Stimulated activated memory B cell treated with anti-CD40 and anti-IgM and Interleukin-4, amounts not matched to agents 10 μg/mL and 1 μg/mL and 100 μg/mL, for 72 hours (primary cell): ENCODE measurements around the gene USP2.

Experiments used
- ATAC-seq: fragments of 150-1000 bp; cut with Tn5 transposase; 2 replicates; pipeline ENCODE4 v1.10.0; 2021
- H3K27ac Mint-ChIP-seq: one replicate; pipeline ENCODE4 v1.8.0; 2022; ENCODE audit warnings: mild to moderate bottlenecking, mixed read lengths
- H3K27me3 Mint-ChIP-seq: one replicate; pipeline ENCODE4 v1.8.0; 2022; ENCODE audit warnings: mixed read lengths
- H3K36me3 Mint-ChIP-seq: one replicate; pipeline ENCODE4 v1.8.0; 2022; ENCODE audit warnings: mixed read lengths
- H3K4me1 Mint-ChIP-seq: one replicate; pipeline ENCODE4 v1.8.0; 2022; ENCODE audit warnings: mixed read lengths
- H3K4me3 Mint-ChIP-seq: one replicate; pipeline ENCODE4 v1.8.0; 2022; ENCODE audit warnings: mild to moderate bottlenecking, moderate library complexity, mixed read lengths
- H3K9me3 Mint-ChIP-seq: one replicate; pipeline ENCODE4 v1.8.0; 2022; ENCODE audit warnings: mixed read lengths

Gene USP2, protein sequence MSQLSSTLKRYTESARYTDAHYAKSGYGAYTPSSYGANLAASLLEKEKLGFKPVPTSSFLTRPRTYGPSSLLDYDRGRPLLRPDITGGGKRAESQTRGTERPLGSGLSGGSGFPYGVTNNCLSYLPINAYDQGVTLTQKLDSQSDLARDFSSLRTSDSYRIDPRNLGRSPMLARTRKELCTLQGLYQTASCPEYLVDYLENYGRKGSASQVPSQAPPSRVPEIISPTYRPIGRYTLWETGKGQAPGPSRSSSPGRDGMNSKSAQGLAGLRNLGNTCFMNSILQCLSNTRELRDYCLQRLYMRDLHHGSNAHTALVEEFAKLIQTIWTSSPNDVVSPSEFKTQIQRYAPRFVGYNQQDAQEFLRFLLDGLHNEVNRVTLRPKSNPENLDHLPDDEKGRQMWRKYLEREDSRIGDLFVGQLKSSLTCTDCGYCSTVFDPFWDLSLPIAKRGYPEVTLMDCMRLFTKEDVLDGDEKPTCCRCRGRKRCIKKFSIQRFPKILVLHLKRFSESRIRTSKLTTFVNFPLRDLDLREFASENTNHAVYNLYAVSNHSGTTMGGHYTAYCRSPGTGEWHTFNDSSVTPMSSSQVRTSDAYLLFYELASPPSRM

GRCh38 chr11:119381181-119381988 is at the start of gene USP2:
Gene USP2 (minus strand): TSS chr11:119381690. CDS start chr11:119373480, 8,210 bp downstream.
- Mint-ChIP-seq H3K4me1 (no peaks in the 10 kb centered on the region), H3K4me3 (no peak within 1 kb of the TSS), H3K27me3 (peaks cover 5% of the 10 kb centered on the region), H3K36me3 (no peaks in the 10 kb centered on the region), H3K9me3 (no peaks in the 10 kb centered on the region), H3K27ac (no peak within 1 kb of the TSS)
- peak; percentile 99 for ATAC-seq

DNA sequence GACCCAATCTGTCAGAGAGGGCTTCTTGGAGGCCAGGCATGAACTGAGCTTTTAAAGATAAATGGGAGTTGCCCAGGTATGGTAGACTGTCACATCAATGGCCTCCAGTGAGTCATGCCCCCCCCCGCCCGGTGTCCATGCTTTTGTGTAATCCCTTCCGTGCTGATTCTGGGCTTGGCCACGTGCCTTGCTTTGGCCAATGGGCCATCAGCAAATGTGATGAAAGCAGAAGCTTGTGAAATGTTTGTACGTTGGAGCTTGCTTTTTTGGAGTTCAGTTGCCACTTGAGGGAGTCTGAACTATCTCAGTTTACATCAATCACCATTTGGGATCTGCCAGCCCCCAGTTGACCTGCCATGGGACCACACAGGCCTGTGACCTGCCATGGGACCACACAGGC is 45.8 kb upstream of the USP2 start:
- no peak overlapping the region for H3K27ac Mint-ChIP-seq

GRCh38 chr11:119426142-119426541 is 44.7 kb upstream of the USP2 start:
- no peaks in the 10 kb centered on the region for H3K9me3 Mint-ChIP-seq
- H3K27ac Mint-ChIP-seq: no peak overlapping the region
- H3K4me1 Mint-ChIP-seq: peaks cover 16% of the 10 kb centered on the region
- H3K4me3 Mint-ChIP-seq: no peak overlapping the region
- H3K27me3 Mint-ChIP-seq: peaks cover 88% of the 10 kb centered on the region
- H3K36me3 Mint-ChIP-seq: no peaks in the 10 kb centered on the region
- ATAC-seq: no peak

More for the DNA sequence above, 45.8 kb upstream of the USP2 start:
- no peaks in the 10 kb centered on the region for H3K9me3 Mint-ChIP-seq
- no peaks in the 10 kb centered on the region for H3K36me3 Mint-ChIP-seq
- no peak for ATAC-seq
- H3K4me3 Mint-ChIP-seq: no peak overlapping the region
- peaks cover 92% of the 10 kb centered on the region for H3K27me3 Mint-ChIP-seq
- H3K4me1 Mint-ChIP-seq: peaks cover 10% of the 10 kb centered on the region

DNA sequence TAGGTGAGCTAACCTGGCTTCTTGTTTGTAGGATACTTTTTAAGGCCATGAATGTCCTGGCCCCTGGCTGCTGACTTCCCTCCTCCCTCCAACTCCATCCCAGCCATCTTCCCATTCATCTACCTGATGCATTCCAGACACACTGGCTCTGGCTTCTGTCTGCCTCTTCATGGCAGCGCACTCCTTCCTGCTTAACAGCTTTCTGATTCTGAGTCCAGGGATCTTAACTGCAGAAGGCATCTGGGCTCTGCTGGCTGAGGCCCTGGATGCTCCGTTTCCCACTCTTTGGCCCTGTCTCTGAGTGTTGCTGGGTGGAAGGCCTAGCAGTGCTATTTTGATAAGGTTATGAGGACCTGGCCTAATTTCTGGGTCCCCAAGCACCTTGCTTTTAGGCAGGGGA is 43.3 kb upstream of the USP2 start:
- ATAC-seq: no peak
- Mint-ChIP-seq H3K27me3 (peaks cover 85% of the 10 kb centered on the region), H3K9me3 (no peaks in the 10 kb centered on the region), H3K36me3 (no peaks in the 10 kb centered on the region), H3K4me3 (no peak overlapping the region), H3K4me1 (peaks cover 16% of the 10 kb centered on the region), H3K27ac (no peak overlapping the region)

GRCh38 chr11:119424276-119424675 is 42.8 kb upstream of the USP2 start:
- H3K4me3 Mint-ChIP-seq: no peak overlapping the region
- no peak for ATAC-seq

DNA sequence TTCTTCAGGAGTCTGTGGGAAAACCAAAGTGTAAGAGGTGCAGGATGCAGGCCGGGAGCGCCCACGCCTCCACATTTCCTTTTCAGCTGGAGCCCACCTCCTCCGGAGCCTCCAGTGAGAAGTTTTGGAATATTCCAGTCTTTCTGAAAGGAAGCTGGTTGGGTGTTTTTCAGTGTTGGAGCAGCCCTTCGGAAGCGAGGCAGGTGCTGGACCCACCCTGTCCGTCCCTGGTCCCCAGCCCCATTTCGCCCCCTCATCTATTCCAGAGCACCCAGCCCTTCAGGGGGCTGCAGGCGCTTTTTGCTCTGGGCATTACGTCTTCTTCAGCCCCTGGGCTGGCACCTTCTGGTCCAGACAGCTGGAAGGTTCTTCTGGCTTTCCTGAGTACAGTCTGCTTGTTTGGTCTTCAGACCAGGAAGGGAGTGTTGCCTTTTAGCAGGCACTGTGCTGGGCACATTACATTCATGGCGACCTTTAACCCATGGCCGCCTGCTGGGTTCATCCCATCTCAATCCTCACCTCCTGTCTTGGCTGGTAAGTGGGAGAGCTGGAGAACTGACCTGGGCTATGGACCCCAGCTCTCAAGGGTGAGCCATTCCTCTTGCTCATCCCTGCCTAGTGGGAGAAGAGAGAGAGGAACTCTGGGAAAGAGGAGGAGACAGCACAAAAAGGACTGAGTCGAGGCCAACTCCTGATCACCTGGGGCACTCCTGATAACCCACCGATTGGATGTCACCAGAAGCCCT is 42.2 kb upstream of the USP2 start:
- H3K27me3 Mint-ChIP-seq: peaks cover 89% of the 10 kb centered on the region
- H3K9me3 Mint-ChIP-seq: no peaks in the 10 kb centered on the region
- H3K27ac Mint-ChIP-seq: no peak overlapping the region
- H3K4me1 Mint-ChIP-seq: peaks cover 16% of the 10 kb centered on the region
- no peak for ATAC-seq
- no peak overlapping the region for H3K4me3 Mint-ChIP-seq
- H3K36me3 Mint-ChIP-seq: no peaks in the 10 kb centered on the region

More at GRCh38 chr11:119424276-119424675, 42.8 kb upstream of the USP2 start:
- Mint-ChIP-seq H3K4me1 (peaks cover 16% of the 10 kb centered on the region), H3K27ac (no peak overlapping the region), H3K9me3 (no peaks in the 10 kb centered on the region), H3K27me3 (peaks cover 85% of the 10 kb centered on the region), H3K36me3 (no peaks in the 10 kb centered on the region)

- peaks cover 87% of the 10 kb centered on the region for H3K27me3 Mint-ChIP-seq
- no peak for ATAC-seq
- H3K9me3 Mint-ChIP-seq: no peaks in the 10 kb centered on the region
- no peaks in the 10 kb centered on the region for H3K36me3 Mint-ChIP-seq
- H3K4me1 Mint-ChIP-seq: peaks cover 16% of the 10 kb centered on the region
- H3K4me3 Mint-ChIP-seq: peak within 1 kb of the TSS; percentile 40
- H3K27ac Mint-ChIP-seq: no peak within 1 kb of the TSS
Observed at GRCh38 chr11:119422809-119423508, 41.5 kb upstream of the USP2 start, which contains the start of gene THY1. Gene THY1 (minus strand): TSS chr11:119423172. CDS start chr11:119420905, 2,267 bp downstream.

GRCh38 chr11:119421941-119422808 is 40.7 kb upstream of the USP2 start:
- Mint-ChIP-seq H3K36me3 (no peaks in the 10 kb centered on the region), H3K4me3 (peak overlapping the region; percentile 40), H3K27me3 (peaks cover 87% of the 10 kb centered on the region), H3K4me1 (peaks cover 16% of the 10 kb centered on the region), H3K27ac (no peak overlapping the region), H3K9me3 (no peaks in the 10 kb centered on the region)
- ATAC-seq: no peak

- no peak overlapping the region for H3K4me3 Mint-ChIP-seq
- H3K27ac Mint-ChIP-seq: no peak overlapping the region
- ATAC-seq: no peak
- H3K4me1 Mint-ChIP-seq: peaks cover 16% of the 10 kb centered on the region
- peaks cover 82% of the 10 kb centered on the region for H3K27me3 Mint-ChIP-seq
- H3K9me3 Mint-ChIP-seq: no peaks in the 10 kb centered on the region
- no peaks in the 10 kb centered on the region for H3K36me3 Mint-ChIP-seq
Observed at GRCh38 chr11:119421351-119421750, 39.9 kb upstream of the USP2 start.

GRCh38 chr11:119420631-119421030 is 39.1 kb upstream of the USP2 start:
- no peak overlapping the region for H3K4me3 Mint-ChIP-seq
- H3K9me3 Mint-ChIP-seq: peaks cover under 1% of the 10 kb centered on the region
- no peak overlapping the region for H3K27ac Mint-ChIP-seq
- H3K27me3 Mint-ChIP-seq: peaks cover 81% of the 10 kb centered on the region
- no peaks in the 10 kb centered on the region for H3K36me3 Mint-ChIP-seq
- H3K4me1 Mint-ChIP-seq: peaks cover 18% of the 10 kb centered on the region
- ATAC-seq: no peak

GRCh38 chr11:119419834-119420492 is 38.5 kb upstream of the USP2 start:
- no peak for ATAC-seq
- Mint-ChIP-seq H3K4me3 (no peak overlapping the region), H3K36me3 (no peaks in the 10 kb centered on the region), H3K27ac (no peak overlapping the region), H3K9me3 (peaks cover 4% of the 10 kb centered on the region), H3K27me3 (peaks cover 80% of the 10 kb centered on the region), H3K4me1 (peaks cover 21% of the 10 kb centered on the region)

DNA sequence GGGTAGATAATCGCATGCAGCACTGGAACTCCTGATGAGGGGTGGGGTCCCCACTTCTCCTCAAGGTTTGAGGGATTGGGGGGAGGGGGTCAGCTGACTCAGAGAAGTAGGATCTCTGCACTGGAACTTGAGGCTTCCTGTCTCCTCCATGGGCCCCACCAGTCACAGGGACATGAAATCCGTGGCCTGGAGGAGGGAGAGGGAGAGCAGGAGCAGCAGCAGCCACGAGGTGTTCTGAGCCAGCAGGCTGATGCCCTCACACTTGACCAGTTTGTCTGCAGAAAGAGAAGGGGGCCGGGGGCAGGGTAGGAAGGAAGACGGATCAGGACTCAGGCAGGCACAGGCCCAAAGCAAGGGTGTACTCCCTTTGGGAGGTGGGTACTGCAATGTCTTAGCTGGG is 37.8 kb upstream of the USP2 start:
- H3K36me3 Mint-ChIP-seq: no peaks in the 10 kb centered on the region
- H3K4me1 Mint-ChIP-seq: peaks cover 21% of the 10 kb centered on the region
- H3K27me3 Mint-ChIP-seq: peaks cover 73% of the 10 kb centered on the region
- no peak for ATAC-seq
- no peak overlapping the region for H3K4me3 Mint-ChIP-seq
- H3K9me3 Mint-ChIP-seq: peaks cover 7% of the 10 kb centered on the region
- no peak overlapping the region for H3K27ac Mint-ChIP-seq

GRCh38 chr11:119418759-119419158 is 37.3 kb upstream of the USP2 start:
- Mint-ChIP-seq H3K4me3 (no peak overlapping the region), H3K9me3 (peaks cover 8% of the 10 kb centered on the region), H3K4me1 (peaks cover 21% of the 10 kb centered on the region), H3K27me3 (peaks cover 68% of the 10 kb centered on the region), H3K36me3 (no peaks in the 10 kb centered on the region), H3K27ac (no peak overlapping the region)
- ATAC-seq: no peak
